ENCODE results near the gene IGSF9B. TPM values are rescaled to one million over a fixed set of nuclear protein-coding genes. Genes with fewer than 3 reads are reported as not detected.

IGSF9B gene
- total RNA-seq, 3 donors from 2014 or later (not counting 1 experiment from before 2014, with no cell fraction given): 2.2 to 6.1 (median 4.3) TPM

DNA sequence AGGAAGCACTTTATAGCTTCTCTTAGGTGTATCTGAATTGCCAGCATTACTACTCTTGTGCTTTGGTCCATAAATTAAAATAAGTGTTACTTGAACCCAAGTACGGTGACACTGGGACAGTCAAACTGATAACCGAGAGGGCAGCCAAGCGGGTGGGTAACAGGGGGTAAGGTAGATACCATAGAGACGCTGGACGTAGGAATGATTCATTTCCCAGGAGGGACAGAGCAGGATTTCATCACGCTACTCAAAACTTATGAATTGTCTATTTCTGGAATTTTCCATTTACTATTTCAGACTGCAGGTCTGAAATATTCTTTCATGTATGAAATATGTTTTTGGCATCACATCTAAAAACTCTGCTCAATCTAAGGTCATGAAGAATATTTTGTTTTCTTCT lies 96.6 kb downstream of the IGSF9B start:
- ATAC-seq (no peak), DNase-seq (no peak)
- Mint-ChIP-seq H3K4me3 (no peak overlapping the region), H3K36me3 (no peaks in the 10 kb centered on the region), H3K27me3 (ENCODE audit: low read depth in 2 of 2) (peaks cover 6 to 22% of the 10 kb centered on the region in 2 donors), H3K4me1 (no peaks in the 10 kb centered on the region), H3K27ac (no peak overlapping the region), H3K9me3 (no peaks in the 10 kb centered on the region)
- 88% methylated on average over 6 of the region's 6 CpGs for WGBS (ENCODE audit: insufficient coverage)
- Histone ChIP-seq H3K27me3 (ENCODE audit: control insufficient read depth, insufficient read depth, low read length) (no peaks in the 10 kb centered on the region), H3K4me3 (ENCODE audit: low read length) (no peak overlapping the region), H3K36me3 (ENCODE audit: control insufficient read depth, insufficient read depth, low read length) (no peaks in the 10 kb centered on the region), H3K4me1 (ENCODE audit: control insufficient read depth, insufficient read depth, low read length) (no peaks in the 10 kb centered on the region), H3K9me3 (ENCODE audit: control insufficient read depth, insufficient read depth, low read length) (no peaks in the 10 kb centered on the region), H3K27ac (ENCODE audit: low read length) (no peak overlapping the region)
- TF ChIP-seq, protein P1, sequence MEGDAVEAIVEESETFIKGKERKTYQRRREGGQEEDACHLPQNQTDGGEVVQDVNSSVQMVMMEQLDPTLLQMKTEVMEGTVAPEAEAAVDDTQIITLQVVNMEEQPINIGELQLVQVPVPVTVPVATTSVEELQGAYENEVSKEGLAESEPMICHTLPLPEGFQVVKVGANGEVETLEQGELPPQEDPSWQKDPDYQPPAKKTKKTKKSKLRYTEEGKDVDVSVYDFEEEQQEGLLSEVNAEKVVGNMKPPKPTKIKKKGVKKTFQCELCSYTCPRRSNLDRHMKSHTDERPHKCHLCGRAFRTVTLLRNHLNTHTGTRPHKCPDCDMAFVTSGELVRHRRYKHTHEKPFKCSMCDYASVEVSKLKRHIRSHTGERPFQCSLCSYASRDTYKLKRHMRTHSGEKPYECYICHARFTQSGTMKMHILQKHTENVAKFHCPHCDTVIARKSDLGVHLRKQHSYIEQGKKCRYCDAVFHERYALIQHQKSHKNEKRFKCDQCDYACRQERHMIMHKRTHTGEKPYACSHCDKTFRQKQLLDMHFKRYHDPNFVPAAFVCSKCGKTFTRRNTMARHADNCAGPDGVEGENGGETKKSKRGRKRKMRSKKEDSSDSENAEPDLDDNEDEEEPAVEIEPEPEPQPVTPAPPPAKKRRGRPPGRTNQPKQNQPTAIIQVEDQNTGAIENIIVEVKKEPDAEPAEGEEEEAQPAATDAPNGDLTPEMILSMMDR (IDR thresholded peaks at IDR 0.05): no peak
- intact Hi-C loops (cut with micrococcal nuclease): no loop called here

Other genes starting within 250 kb of the IGSF9B start
- gene SPATA19, start 111.5 kb downstream of the IGSF9B start, total RNA-seq: not detected
- gene JAM3, start 112.1 kb upstream of the IGSF9B start, total RNA-seq: 1 to 10 TPM; 2.1 to 3.8 (median 2.4) TPM